Mammary epithelial cell (primary cell): Measurements from ENCODE around the gene NCAPH2.

Experiments
- CTCF ChIP-seq, 2 donors: IDR thresholded peaks in 1 of 2; conservative IDR thresholded peaks in 1 of 2; 2 replicates each; pipeline ENCODE4 v1.5.1; 2011 to 2012; ENCODE audit warnings: inconsistent platforms in 2 of 2, low read length in 2 of 2, mild to moderate bottlenecking in 2 of 2, control low read depth in 1 of 2, low read depth in 1 of 2; ENCODE audit not compliant: insufficient read depth in 1 of 2; ENCODE audit errors: extremely low read depth in 1 of 2
- EZH2 ChIP-seq: IDR thresholded peaks from 2 replicates; pipeline ENCODE4 v1.6.1; 2012; ENCODE audit warnings: low read length, inconsistent platforms, borderline replicate concordance

- TF ChIP-seq CTCF (conservative IDR thresholded peaks at IDR 0.05 in 1 of 2, IDR thresholded peaks at IDR 0.05 in 1 of 2; ENCODE audit: extremely low read depth in 1 of 2, insufficient read depth in 1 of 2, low read depth in 1 of 2, low read length in 2 of 2) (peak in 1 of 2 donors; percentile 16), EZH2 (no peak)
Measured at GRCh38 chr22:50507991-50508884, at the start of gene NCAPH2.
